GM18870 (cell line): ENCODE measurements around the gene ARHGAP31.

Experiments
- ATAC-seq: cut with Tn5 transposase; IDR thresholded peaks from one replicate; pipeline ENCODE4 v1.9.1; 2021; ENCODE audit warnings: moderate library complexity; ENCODE audit not compliant: unreplicated experiment

ARHGAP31 gene

DNA sequence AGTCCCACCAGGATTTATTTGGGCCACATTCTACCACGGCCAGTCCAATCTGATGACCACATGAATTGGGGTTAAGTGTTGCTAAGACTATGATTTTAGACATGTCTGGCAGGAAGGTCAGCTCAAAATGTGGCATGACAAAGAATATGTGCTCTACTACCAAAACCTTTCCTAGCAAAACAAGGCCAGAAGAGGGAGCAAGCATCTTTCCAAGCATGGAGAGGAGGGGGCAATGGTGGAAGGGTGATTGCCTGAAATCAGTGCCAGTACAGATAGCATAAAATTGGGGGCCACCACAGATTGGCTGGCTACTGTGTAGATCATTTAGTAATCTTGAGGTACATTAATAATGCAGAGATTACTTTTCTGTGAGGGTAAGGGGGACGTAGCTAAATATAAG lies 126.0 kb downstream of the ARHGAP31 start:
- no peak for ATAC-seq

DNA sequence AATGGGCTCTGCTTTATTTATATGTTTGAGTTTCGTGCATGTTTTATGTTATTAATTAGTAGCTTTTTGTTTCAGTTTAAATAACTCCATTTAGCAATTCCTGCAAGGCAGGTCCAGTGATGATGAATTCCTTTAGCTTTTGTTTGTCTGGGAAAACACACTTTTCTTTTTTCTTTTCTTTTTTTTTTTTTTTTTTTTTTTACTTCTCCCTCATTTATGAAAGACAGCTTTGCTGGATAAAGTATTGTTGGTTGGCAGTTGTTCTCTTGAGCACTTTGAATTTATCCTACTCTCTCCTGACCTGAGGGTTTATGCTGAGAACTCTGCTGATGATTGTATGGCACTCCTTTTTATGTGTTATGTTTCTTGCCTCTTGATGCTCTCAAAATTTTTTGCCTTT lies 133.5 kb downstream of the ARHGAP31 start:
- no peak for ATAC-seq

DNA sequence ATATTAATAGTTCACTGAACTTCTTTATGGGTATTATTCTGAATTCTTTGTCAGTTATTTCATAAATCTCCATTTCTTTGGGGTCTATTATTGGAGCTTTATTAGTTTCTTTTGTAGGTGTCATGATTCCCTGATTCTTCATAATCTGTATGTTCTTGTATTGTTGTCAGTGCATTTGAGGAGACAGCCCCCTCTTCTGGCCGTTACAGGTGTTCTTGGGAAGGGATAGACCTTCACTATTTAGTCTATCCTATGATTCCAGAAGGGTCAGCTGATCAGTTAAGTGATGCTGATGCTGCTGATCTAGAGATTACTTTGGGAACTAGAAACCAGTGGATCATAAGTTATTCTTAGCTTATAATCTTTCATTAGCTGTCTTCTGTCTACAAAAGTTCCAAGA lies 134.4 kb downstream of the ARHGAP31 start:
- no peak for ATAC-seq

DNA sequence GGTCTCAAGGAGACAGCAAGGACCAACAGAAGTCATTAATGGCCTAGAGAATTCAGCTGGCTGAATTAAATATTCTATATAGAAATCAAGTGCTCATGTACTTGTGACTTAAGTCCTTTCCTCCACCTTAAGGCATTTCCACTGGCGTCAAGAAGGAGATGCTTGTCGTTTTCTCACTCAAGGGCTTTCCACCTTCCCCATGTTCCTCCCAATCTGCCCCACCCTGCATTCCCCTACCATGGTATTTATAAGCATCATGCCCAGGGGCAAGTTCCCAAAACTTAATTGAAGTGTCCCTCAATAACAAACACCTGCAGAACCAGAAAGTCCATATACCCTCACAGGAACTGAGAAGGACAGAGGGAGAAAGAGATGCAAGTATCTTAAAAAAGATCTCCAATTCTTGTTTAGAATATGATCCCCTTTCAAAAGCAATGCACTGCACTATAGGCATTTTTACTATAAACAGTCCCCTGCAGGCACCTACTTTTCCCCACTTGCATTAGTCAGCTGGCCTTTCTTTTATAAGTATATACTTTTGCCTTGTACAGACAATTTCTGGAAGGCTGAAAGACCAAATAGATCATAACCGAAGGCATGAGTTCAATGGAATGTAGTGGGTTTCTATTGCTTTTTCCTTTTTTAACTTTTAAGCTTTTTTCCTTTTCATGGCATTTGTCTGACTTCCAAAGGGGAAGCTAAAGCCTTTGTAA lies 139.6 kb downstream of the ARHGAP31 start:
- no peak for ATAC-seq

DNA sequence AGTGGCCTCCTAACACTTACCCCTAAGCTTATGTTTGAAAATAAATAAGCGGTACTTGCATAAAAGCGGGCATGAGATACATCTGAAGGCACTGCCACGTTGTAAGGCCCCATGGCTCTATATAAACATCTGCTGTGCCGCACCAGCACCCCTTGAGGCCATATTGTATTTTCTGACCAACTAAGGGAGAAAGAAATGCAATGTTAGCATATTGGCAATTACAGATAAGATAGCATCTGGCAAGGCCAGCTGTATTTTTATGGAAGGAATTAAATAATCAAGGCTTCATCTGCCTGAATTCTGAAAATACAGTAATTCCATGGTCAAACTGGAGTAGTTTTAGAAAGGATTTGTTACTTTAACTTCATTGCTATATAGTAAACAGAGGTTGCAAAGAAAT lies 140.5 kb downstream of the ARHGAP31 start:
- no peak for ATAC-seq

DNA sequence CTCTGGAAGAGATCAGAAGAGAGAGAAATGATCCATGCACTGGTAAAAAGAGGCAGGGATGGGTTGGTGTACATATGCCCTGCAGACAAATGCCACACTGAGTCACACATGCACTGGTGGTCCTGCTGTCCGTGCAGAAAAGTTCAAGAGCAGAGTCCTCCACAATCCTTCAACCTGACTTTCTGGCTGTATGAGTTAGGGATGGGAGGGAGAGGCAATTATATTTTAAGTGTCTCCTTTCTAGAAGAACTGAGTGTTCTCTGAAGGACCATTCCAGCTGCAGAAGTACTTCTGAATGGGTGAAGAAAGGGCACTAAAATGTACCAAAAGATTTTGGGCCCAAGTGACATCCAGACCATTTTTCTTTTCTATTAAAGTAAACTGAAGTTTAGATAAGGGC lies 142.8 kb downstream of the ARHGAP31 start:
- no peak for ATAC-seq

DNA sequence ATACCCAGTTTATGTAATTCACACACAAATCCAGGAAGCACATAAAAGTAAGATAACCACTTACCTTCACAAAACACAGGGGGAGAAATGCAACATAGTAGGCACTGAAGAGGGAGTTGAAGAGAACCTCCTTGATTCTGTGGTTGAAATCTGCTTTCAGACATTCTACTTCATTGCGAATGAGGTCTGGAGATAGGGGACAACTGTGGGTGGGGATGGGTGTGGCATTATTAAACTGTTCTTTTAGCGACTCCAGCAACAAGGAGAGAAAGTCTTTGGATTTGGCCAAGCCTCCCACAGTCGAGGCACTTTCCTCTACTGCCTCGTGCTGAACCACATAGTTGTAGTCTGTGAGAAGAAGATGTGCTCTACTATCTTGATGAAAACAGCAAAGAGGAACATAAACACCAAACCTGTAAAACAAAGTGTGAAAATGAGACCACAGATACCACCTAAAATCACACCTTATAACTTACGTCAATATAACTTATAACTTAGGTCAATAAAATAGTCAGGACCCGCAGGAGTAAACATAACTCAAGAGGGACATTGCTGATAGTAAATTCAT lies 143.6 kb downstream of the ARHGAP31 start:
- no peak for ATAC-seq

DNA sequence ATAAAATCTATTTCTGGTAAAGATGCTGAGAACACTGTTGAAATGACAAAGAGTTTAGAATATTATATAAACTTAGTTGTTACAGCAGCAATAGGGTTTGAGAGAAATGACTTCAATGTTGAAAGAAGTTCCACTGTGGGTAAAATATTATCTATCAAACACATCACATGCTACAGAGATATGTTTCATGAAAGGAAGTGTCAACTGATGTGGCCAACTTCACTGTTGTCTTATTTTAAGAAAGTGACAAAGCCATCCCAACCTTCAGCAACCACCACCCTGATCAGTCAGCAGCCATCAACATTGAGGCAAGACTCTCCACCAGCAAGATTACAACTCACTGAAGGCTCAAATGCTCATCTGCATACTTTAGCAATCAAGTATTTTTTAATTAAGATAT lies 149.0 kb downstream of the ARHGAP31 start:
- no peak for ATAC-seq

DNA sequence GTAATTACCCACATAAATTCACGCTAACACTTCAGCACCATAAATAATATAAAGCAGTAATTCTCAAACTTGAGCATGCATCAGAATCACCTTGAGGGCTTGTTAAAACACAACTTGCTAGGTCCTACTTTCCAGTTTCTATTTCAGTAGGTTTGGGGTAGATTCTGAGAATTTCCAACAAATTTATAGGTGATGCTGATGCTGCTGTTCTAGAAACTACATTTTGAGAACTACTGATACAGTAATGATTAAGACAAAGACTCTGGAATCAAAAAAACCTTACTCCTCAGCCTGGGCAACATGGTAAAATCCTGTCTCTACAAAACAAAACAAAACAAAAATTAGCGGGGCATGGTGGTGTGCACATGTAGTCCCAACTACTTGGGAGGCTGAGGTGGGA lies 150.4 kb downstream of the ARHGAP31 start:
- no peak for ATAC-seq

DNA sequence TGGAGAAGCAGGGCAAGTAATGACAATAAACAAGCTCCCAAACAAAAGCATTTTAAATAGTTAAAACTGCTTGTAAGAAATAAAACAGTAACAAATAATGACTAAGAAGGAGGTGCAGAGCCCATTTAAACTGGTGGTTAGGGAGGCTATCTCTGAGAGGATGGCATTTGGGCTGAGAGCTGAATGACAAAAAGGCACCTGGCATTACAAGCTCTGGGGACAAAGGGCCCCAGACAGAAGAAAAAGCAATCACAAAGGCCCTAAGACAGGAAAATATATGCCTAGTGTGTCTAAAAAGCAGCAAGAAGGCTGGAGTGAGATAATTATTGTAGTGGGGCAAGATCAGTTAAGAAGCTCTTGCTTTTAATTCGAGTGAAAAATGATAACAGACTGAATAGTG lies 159.6 kb downstream of the ARHGAP31 start:
- ATAC-seq: no peak

DNA sequence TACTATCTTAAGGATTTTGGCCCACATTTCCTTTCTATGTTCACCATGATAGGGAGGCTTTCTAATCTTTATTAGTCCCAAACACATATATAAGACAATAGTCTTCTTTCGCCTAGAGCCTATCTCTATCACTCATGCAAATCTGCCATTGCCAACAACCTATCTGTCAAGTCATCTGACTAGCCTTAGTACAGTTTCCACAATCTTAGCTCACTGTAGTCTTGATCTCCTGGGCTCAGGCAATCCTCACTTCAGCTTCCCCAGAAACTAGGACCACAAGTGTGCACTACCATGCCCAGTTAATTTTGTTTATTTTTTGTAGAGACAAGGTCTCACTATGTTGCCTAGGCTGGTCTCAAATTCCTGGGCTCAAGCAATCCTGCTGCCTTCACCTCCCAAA lies 162.3 kb downstream of the ARHGAP31 start:
- ATAC-seq: no peak

DNA sequence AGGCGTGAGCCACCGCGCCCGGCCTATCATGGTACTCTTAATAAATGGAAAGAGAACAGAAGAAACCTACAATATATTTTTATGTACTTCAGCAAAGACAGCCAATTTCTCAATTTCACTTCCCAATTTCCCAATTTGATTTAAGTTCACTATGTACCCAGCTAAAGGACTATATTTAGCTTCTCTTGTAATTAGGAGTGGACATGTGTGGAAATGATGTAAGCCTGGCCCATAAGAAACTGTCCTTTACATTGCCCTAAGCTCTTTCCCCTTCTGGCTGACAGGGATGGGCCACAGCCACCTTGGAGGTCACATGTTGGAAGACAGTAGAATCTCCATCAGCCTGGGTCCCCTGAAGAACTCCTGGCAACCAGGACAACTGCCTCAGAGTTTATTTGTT lies 163.1 kb downstream of the ARHGAP31 start:
- no peak for ATAC-seq

DNA sequence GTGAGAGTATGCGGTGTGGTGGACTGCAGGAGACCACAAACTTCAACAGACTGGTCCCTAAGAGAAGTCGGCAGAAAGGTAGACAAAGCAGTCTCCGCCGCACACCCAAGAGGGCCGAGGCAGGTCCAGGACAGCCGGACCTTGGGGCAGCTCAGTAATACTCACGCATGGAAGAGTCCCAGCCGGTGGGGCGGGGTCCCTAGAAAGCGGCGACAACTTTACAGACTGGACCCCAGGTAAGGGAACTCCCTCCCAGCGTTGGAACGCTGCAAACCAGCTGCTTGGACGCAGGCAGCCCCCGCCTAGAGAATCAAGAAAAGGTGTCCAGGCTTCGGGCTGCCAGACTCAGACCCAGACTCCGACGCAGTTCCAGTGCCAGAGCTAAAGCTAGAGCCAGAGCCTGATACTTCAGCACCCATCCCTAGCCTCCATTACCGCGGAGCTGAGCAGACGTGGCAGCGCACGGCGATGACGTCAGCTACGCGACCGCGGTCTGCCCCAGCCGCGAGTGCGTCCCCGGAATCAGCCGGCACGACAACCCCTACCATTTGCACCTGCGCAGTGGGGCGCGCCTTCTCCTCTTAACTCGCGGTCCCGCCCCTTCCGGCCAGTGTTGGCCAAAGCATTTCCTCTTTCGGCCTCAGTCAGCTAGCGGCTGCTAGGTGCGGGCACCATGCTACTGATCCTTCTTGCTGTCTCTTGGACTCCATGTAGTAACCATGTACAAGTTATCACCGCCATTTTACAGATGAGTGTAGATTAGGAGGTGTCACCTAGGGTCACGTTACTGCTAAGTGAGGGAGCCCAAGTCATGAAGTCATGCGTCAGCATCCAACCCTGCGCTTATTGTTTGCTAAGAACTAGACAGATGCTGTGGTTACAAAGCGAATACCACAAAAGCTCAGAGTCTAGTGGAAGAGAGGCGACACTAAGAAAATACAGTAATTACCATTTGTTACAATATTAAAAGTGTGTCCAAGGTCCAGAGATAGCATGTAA lies 169.3 kb downstream of the ARHGAP31 start, which contains the start of gene TMEM39A:
TSS of gene TMEM39A (minus strand) at position 445 of the 999 bp plus-strand sequence. CDS start 1,541 bp downstream, outside the sequence.
- peak; percentile 92 for ATAC-seq

DNA sequence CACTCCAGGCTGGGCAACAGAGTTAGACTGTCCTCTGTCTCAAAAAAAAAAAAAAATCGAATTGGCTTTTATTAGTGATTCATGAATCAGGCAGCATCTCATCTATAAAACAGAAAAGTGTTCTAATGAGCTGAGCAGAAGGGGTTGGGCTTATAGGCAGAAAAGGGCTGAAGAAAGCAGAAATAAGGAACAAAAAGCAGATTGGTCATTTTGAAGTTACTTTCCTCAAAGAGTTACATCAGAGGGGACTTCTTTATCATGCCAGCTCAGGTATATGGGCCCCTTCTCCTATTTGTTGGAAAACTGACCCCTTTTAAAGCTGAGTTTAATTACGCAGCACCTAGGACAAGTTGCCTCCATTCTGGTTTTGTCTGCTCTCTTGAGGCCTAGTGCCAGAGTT lies 173.9 kb downstream of the ARHGAP31 start:
- ATAC-seq: no peak

DNA sequence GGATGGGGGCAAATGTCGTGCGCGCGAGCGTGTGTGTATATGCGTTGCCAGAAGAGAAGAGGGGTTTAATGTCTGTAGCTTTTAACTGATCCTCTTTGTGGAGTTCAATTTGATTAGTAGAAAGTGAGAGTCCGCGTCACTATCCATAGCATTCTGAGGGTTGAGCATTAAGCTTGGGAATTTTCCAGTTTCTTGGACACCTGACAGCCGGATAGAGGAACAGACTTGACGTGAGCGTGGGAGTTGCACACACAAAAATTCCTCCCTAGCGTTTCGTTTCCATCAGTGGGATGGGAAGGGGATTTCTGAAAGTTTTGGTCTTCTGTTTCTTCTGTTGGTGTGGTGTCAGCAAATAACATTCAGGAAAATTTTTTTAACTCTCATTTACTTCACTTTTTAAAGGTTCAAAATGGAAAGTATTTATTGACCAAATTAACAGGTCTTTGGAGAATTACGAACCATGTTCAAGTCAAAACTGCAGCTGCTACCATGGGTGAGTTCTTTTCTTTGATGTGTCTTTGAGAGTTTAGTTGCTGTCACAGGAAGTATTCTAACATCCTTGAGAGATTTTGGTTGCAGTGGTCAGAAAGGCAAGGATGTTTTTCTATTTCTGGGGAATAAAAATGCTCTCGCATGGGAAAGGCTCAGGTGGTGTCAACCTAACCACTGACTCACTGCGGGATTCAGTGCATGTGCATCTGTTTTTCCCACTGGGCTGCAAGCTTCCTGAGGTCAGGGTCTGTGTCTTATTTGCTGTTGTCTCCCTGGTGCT lies 175.4 kb downstream of the ARHGAP31 start:
- ATAC-seq: no peak
